GM18861 (cell line): ENCODE measurements around the gene ESPL1.
A peak's percentile ranks its signal among the peaks of the same experiment; 100 is the strongest.

Experiments
- ATAC-seq: cut with Tn5 transposase; IDR thresholded peaks from one replicate; pipeline ENCODE4 v1.9.1; 2021; ENCODE audit not compliant: unreplicated experiment

The ESPL1 gene

GRCh38 chr12:53230108-53230845 lies 37.8 kb upstream of the ESPL1 start:
- no peak for ATAC-seq

DNA sequence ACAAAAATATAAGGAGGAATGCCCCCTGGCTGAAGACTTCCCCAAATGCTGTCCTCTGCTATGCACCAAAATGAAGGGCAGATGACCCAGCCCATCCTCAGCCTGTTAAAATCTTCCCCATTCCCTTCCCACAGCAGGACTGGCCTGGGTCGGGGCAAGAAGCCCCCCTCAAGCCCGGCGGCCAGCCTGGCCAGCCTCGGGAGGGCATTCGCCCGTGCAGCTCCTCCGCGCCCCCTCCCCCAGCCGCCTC lies 36.5 kb upstream of the ESPL1 start:
- no peak for ATAC-seq

DNA sequence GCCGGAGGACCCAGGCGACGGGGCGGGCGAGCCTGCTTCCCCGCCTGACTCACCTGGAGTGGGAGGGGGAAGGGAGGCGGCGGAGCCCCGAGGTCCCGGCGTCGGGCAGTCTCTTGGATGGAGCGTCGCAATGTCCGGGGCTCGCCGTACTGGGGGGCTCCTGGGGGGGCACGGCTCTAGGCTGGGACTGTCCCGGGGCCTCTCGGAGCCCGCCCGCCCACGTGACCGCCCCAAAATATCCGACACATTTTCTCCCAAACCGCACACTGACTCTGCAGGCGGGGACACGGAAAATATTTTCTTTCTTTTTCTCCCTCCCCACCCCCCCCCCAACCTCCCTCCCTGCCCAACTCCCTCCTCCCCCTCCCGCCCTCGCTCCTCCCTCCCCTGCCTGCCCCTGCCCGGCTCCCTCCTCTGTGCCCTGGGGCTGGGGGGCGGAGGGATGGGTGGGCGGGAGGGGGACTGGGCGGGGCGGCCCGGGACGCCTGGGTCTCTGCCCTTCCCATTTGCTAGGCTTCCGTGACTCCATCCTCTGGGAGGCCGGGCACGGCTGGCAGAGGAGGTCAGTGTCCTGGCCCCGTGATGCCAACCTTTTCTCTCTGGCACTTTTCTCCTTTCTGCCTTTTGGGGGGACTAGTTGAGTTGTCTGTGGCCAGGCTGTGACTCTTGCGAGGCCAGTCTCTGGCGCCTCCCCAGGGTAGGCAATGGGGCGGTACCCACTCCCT lies 36.0 kb upstream of the ESPL1 start, which contains the start of gene RARG:
Gene RARG, minus strand, starts transcription at position 289 of the 725 bp plus-strand sequence. CDS start 4,664 bp downstream, outside the sequence.
- ATAC-seq: no peak

DNA sequence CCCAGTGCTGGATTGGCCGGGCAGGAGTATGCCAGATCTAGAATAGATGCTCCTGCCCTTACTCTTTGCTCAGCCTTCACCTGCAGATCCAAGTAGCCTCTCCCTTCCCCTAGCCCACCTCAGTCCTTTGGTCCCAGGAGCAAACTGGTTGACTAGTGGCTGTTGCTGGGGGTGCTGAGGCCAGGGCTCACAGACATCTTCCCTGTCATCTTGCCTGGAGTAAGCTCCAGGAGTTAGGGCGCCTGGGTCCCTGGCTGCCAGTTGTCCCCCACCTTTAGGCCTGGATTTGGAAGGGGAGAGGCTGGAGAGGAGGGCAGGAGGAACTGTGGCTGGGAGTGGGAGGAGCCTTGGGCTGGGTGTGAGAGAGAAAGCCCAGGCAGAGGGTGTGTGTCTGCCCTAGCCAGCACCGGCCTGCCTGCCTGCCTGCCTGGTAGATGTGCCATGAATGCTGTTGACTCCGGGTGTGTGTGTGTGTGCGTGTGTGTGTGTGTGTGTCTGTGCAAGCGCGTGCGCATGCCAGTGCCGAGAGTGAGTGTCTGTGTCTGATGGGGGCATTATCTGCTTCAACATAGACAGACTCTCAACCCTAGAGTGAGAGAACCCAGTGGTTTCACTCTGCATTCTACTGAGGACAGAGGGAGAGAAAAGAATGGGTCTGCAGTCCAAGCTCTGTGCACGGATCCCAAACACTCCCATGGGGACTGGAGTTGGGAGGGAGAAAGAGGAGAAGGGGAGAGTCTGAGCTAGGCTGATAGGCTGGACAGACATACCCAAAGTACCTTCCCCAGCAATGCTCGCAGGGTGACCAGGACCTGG lies 35.2 kb upstream of the ESPL1 start:
- ATAC-seq: no peak

- ATAC-seq: no peak
Observed at GRCh38 chr12:53233671-53234121, 34.4 kb upstream of the ESPL1 start.

DNA sequence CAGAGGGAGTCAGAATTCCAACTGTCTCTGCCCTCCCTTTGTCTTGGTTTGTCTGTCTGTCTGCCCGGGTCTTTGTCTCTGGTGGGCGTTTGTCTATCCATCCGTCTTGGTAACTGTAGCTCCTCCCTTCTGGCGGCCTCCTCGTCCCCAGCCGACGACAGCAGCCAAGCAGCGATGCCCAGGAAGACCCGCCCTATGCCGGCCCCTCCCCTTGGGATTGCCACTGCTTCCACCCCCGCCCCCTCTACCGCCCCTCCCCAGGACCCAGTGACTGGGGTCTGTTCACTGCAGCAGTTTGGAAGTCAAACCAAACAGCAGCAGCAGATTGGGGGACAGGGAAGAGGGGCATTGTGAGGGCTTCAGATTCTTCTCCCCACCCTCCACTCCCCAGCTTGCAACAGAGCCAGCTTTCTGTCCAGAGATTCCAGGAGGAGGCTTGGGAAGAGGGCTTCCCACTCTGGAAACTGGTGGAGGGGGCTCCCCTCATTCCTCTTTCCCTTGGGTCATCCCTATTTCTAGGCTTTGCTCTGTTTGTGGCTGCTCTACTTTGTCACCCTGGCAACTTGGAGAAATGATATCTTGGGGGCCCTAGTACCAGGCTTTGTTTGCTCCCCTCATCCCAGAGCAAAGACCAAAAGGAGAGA lies 33.7 kb upstream of the ESPL1 start:
- no peak for ATAC-seq

GRCh38 chr12:53235164-53235563 lies 32.9 kb upstream of the ESPL1 start:
- ATAC-seq: no peak

DNA sequence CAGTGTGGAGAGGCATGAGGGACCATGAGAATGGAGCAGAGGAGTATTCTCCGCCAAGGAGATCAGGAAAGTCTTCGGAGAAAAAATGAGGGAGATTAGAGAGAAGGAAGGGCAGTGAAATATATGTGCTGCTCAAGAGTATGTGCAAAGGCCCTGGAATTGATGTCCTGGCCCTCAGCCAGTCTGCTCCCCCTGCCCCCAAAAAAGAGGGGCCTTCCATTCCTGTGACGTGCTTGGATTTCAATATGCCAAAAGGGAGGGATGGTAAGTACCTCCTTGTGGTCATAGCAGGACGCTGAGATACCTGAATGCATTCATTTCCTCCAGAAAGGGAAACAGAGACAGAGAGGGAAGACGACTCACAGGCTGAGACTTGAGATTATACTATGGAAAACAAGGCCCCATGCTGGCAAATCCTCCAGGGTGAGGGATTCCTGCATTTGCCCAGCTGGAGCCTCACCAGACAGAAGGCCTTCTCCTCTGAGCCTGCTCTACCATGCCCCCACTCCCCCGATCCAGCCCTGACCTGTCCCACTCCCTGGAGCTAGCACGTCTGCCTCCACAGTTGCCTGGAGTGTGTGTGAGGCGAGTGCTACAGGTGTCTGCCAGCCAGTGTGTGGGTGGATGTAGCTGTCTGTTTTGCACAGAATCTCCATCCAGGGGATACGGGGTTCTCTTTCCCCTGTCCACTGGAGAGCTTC lies 32.2 kb upstream of the ESPL1 start:
- ATAC-seq: no peak

DNA sequence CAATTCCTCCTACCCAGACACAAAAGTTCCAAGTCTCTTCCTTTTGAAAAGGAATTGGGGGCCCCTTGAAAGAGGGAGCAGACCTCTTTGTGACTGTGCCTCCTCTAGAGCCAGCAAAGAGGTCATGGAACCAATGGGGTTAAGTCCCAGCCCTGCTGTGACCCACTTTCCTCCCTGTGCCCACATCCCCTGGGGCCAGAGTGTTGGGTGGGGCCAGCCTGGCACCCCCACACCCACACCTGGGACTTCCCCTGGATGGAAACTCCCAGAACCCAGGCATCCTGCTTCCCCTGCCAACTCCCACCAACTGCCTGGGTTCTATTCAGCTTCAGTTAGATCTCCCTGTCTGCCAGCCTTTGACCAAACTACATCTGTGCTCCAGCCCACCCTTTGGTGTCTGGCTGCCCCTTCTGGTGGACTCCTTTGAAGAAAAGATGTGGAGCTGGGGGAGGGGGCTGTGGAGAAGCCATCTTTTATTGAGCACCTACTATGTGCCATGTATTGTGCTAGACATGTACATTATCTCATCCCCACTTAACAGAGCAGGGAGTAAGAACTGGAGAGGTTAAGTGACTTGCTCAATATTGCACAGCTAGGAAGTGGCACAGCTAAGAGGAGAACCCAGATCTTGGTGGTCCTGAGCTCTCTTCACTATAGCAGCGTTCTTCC lies 31.5 kb upstream of the ESPL1 start:
- no peak for ATAC-seq

- no peak for ATAC-seq
Observed at GRCh38 chr12:53239643-53240258, 28.3 kb upstream of the ESPL1 start.

- ATAC-seq: no peak
Observed at GRCh38 chr12:53241623-53242412, 26.3 kb upstream of the ESPL1 start.

GRCh38 chr12:53244337-53244736 lies 23.8 kb upstream of the ESPL1 start:
- ATAC-seq: no peak

- ATAC-seq: no peak
Observed at GRCh38 chr12:53245286-53245685, 22.8 kb upstream of the ESPL1 start.

- ATAC-seq: peak; percentile 59
Observed at GRCh38 chr12:53251477-53252348, 16.4 kb upstream of the ESPL1 start.

DNA sequence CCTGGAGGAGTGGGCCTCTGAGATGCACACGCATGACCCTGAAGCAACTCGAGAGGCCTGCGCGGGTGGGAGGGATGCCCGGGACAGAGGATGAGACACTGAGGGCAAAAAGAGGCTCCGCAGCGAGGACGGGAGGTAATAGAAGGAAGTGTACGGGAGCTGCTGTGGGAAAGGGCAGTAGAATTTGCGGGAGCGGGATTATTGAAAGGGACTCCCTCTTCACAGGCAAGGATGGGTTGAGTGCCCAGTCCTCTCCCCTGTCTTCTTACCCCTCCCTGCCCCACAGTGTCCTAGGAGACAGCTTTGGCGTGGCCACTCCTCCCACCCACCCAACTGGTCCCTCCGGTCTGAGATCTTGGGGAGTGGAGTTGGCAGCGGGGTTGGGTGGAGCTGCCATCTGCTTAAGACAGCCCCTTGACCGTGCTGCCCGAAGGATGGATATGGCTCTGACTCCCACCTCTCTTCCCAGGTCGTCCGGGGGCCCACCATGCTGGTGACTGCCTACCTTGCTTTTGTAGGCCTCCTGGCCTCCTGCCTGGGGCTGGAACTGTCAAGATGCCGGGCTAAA lies 15.7 kb upstream of the ESPL1 start:
- no peak for ATAC-seq

DNA sequence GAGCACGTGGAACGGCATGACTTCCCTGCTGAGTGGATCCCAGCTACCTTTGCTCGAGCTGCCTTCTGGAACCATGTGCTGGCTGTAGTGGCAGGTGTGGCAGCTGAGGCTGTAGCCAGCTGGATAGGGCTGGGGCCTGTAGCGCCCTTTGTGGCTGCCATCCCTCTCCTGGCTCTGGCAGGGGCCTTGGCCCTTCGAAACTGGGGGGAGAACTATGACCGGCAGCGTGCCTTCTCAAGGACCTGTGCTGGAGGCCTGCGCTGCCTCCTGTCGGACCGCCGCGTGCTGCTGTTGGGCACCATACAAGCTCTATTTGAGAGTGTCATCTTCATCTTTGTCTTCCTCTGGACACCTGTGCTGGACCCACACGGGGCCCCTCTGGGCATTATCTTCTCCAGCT lies 14.8 kb upstream of the ESPL1 start:
- no peak for ATAC-seq

DNA sequence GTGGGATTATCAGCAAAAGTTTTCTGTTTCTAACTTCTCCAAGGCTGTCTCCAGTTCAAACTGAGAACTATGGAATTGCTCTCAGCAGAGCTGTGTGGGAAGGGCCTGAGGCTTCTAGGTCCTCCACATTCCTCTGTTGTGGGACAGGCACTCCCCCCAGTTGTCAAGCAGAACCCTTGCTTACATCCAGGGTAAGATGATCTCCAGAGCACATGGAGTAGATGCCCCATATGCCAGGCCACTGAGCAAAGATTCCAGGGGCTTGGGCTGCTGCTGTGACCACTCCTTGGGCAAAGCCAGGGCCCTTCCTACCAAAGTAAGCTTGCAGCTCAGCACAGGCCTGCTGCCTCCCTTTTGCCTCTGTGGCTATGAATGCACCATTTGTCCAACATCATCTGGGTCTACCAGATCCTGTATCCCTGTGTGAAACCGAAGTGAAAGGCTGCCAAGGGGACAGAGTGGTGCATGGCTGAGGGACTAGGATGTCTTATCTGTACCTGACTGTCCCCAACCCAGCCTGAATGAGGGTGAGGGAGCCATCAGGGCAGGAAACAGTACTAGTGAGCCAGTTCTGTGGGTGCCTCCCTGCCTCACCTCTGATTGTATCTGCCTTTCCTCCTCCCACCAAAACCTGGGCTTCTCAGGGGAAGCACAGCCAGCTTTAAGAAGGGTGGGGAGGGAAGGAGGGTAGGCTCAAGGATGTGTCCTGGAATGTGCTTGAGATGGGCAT lies 13.1 kb upstream of the ESPL1 start:
- no peak for ATAC-seq
